H1 (cell line): Measurements from ENCODE around the gene CDKN3. TPM values are rescaled to one million over a fixed set of nuclear protein-coding genes. Genes with fewer than 3 reads are reported as not detected.

Experiments
- CTCF ChIA-PET: fragments of 300-600 bp; sonication (Branson Sonifier 250); formaldehyde crosslinking; loops from one replicate; lab custom pipeline; 2021; ENCODE audit not compliant: partially characterized antibody; lab: Charles Lee
- POLR2A ChIA-PET: fragments of 300-600 bp; sonication (Branson Sonifier 250); formaldehyde crosslinking; loops from one replicate; lab custom pipeline; 2021; ENCODE audit warnings: inconsistent platforms; ENCODE audit not compliant: partially characterized antibody; lab: Charles Lee
- DNase-seq, 2 experiments: peaks; one replicate each; pipeline versions ENCODE4 v3.0.0 to v3.0.0-alpha.2; 2010 to 2022; ENCODE audit warnings: low spot score in 2 of 2, low read depth in 1 of 2, mixed read lengths in 1 of 2
- FAIRE-seq: peaks from 2 replicates; lab custom pipeline; 2011; peaks lifted over from hg19 to GRCh38; lab: Jason Lieb, UNC
- H2AFZ ChIP-seq: 2 replicates; pipeline ENCODE4 v1.8.1; 2012; ENCODE audit warnings: low read length, inconsistent platforms
- H2AK5ac ChIP-seq: 2 replicates; pipeline ENCODE4 v1.6.1; 2013; ENCODE audit warnings: low read depth, low read length
- H2BK120ac ChIP-seq: replicated peaks from 2 replicates; pipeline ENCODE3; 2013; ENCODE audit warnings: low read depth, low read length, inconsistent platforms
- H2BK12ac ChIP-seq: 2 replicates; pipeline ENCODE4 v1.6.1; 2013; ENCODE audit warnings: low read depth, low read length
- H2BK15ac ChIP-seq: 2 replicates; pipeline ENCODE4 v1.6.1; 2013; ENCODE audit warnings: low read length
- H2BK20ac ChIP-seq: 2 replicates; pipeline ENCODE4 v1.6.1; 2013; ENCODE audit warnings: low read length
- H2BK5ac ChIP-seq: 2 replicates; pipeline ENCODE4 v1.6.1; 2013; ENCODE audit warnings: low read depth, low read length
- H3K14ac ChIP-seq: 2 replicates; pipeline ENCODE4 v1.6.1; 2013; ENCODE audit warnings: inconsistent platforms; ENCODE audit not compliant: insufficient read length
- H3K18ac ChIP-seq: 2 replicates; pipeline ENCODE4 v1.6.1; 2013; ENCODE audit warnings: low read length; ENCODE audit errors: extremely low read depth
- H3K23ac ChIP-seq: 2 replicates; pipeline ENCODE4 v1.6.1; 2013; ENCODE audit warnings: inconsistent platforms; ENCODE audit not compliant: insufficient read length
- H3K23me2 ChIP-seq: 2 replicates; pipeline ENCODE4 v1.6.1; 2013; ENCODE audit warnings: low read depth, low read length
- H3K27ac ChIP-seq: 2 replicates; pipeline ENCODE4 v1.6.1; 2011; ENCODE audit warnings: low read depth, low read length, inconsistent platforms
- H3K27me3 ChIP-seq, 4 experiments: replicated peaks in 1 of 4; 1 replicate in 1 of 4; 2 replicates in 3 of 4; pipeline versions ENCODE4 v1.6.1 to v1.8.1; 2011 to 2013; ENCODE audit warnings: low read length in 3 of 4, mild to moderate bottlenecking in 3 of 4, inconsistent platforms in 2 of 4, mixed read lengths in 2 of 4, moderate library complexity in 1 of 4; ENCODE audit not compliant: control insufficient read depth in 3 of 4, insufficient read depth in 3 of 4; ENCODE audit errors: extremely low read depth in 1 of 4
- H3K36me3 ChIP-seq, 4 experiments: 2 replicates each; pipeline versions ENCODE4 v1.6.1 to v1.8.1; 2011 to 2013; ENCODE audit warnings: mild to moderate bottlenecking in 4 of 4, low read length in 3 of 4, moderate library complexity in 2 of 4, control low read depth in 1 of 4, inconsistent platforms in 1 of 4; ENCODE audit not compliant: insufficient read depth in 4 of 4, control insufficient read depth in 2 of 4
- H3K4ac ChIP-seq: replicated peaks from 2 replicates; pipeline ENCODE3; 2013; ENCODE audit warnings: low read length, low read depth, mixed read lengths, inconsistent platforms; ENCODE audit not compliant: insufficient read length
- H3K4me1 ChIP-seq, 4 experiments: replicated peaks in 1 of 4; 1 replicate in 1 of 4; 2 replicates in 3 of 4; pipeline versions ENCODE4 v1.6.1 to v1.8.1; 2011 to 2013; ENCODE audit warnings: low read length in 3 of 4, inconsistent platforms in 2 of 4, mixed read lengths in 1 of 4; ENCODE audit not compliant: insufficient read depth in 4 of 4, control insufficient read depth in 3 of 4
- H3K4me2 ChIP-seq, 2 experiments: 2 replicates each; pipeline versions ENCODE4 v1.6.1 to v1.8.1; 2011 to 2013; ENCODE audit warnings: low read depth in 2 of 2, low read length in 2 of 2, control low read depth in 1 of 2, inconsistent platforms in 1 of 2, mild to moderate bottlenecking in 1 of 2; ENCODE audit not compliant: insufficient read depth in 1 of 2
- H3K4me3 ChIP-seq, 4 experiments: fragments of 200-600, 300-600 bp in 1 of 4; sonication (generic), shearing (Covaris generic), sonication (Bioruptor Twin) in 1 of 4; 2 replicates each; pipeline versions ENCODE4 v1.5.1 to v1.8.1; 2011 to 2016; ENCODE audit warnings: low read length in 4 of 4, low read depth in 3 of 4, control low read depth in 2 of 4, inconsistent platforms in 2 of 4, mild to moderate bottlenecking in 2 of 4, mixed read lengths in 1 of 4, moderate library complexity in 1 of 4; ENCODE audit not compliant: insufficient read depth in 2 of 4; ENCODE audit errors: extremely low read depth in 1 of 4
- H3K56ac ChIP-seq: replicated peaks from 2 replicates; pipeline ENCODE3; 2013; ENCODE audit warnings: low read depth, mild to moderate bottlenecking, mixed read lengths, low read length, inconsistent platforms; ENCODE audit not compliant: insufficient read length
- H3K79me1 ChIP-seq: 2 replicates; pipeline ENCODE4 v1.6.1; 2013; ENCODE audit warnings: low read depth, low read length, control low read depth
- H3K79me2 ChIP-seq, 2 experiments: 2 replicates each; pipeline versions ENCODE4 v1.6.1 to v1.8.1; 2012 to 2013; ENCODE audit warnings: low read length in 2 of 2, mild to moderate bottlenecking in 2 of 2, inconsistent platforms in 1 of 2; ENCODE audit not compliant: insufficient read depth in 2 of 2, control insufficient read depth in 1 of 2
- H3K9ac ChIP-seq, 4 experiments: replicated peaks in 1 of 4; 1 replicate in 1 of 4; 2 replicates in 3 of 4; pipeline versions ENCODE4 v1.6.1 to v1.8.1; 2011 to 2013; ENCODE audit warnings: low read depth in 3 of 4, low read length in 3 of 4, control low read depth in 2 of 4, mild to moderate bottlenecking in 2 of 4, moderate library complexity in 2 of 4, inconsistent platforms in 1 of 4; ENCODE audit errors: extremely low read depth in 1 of 4
- H3K9me3 ChIP-seq, 2 experiments: 2 replicates each; pipeline versions ENCODE4 v1.6.1 to v1.8.1; 2012 to 2013; ENCODE audit warnings: mild to moderate bottlenecking in 2 of 2, moderate library complexity in 2 of 2, control low read depth in 1 of 2, inconsistent platforms in 1 of 2, low read depth in 1 of 2, low read length in 1 of 2, mixed read lengths in 1 of 2; ENCODE audit not compliant: insufficient read depth in 2 of 2
- H4K20me1 ChIP-seq, 2 experiments: replicated peaks in 1 of 2; 2 replicates each; pipeline versions ENCODE3 to v1.8.1; 2011 to 2013; ENCODE audit warnings: inconsistent platforms in 2 of 2, low read length in 2 of 2, mild to moderate bottlenecking in 1 of 2; ENCODE audit not compliant: insufficient read depth in 2 of 2, control insufficient read depth in 1 of 2
- H4K5ac ChIP-seq: 2 replicates; pipeline ENCODE4 v1.6.1; 2013; ENCODE audit warnings: low read length, low read depth, mixed read lengths, inconsistent platforms; ENCODE audit not compliant: insufficient read length
- H4K8ac ChIP-seq: 2 replicates; pipeline ENCODE4 v1.8.0; 2013; ENCODE audit warnings: mild to moderate bottlenecking, moderate library complexity, low read length, inconsistent platforms; ENCODE audit not compliant: insufficient read depth; ENCODE audit errors: extremely low read depth
- H4K91ac ChIP-seq: replicated peaks from 2 replicates; pipeline ENCODE3; 2013; ENCODE audit warnings: low read length, mixed read lengths, inconsistent platforms; ENCODE audit not compliant: insufficient read length
- BRCA1 ChIP-seq: IDR thresholded peaks from 2 replicates; pipeline ENCODE4 v1.6.1; 2012; ENCODE audit warnings: low read depth, low read length, improper control_type of control experiment
- CTBP2 ChIP-seq: IDR thresholded peaks from 2 replicates; pipeline ENCODE4 v1.7.0; 2011; ENCODE audit warnings: borderline replicate concordance, mild to moderate bottlenecking, moderate library complexity, mixed read lengths, low read length; ENCODE audit not compliant: insufficient read depth, insufficient read length
- GABPA ChIP-seq: IDR thresholded peaks from 2 replicates; pipeline ENCODE4 v1.6.1; 2011; ENCODE audit warnings: mild to moderate bottlenecking, low read length, moderate library complexity, borderline replicate concordance; ENCODE audit not compliant: insufficient read depth
- HDAC6 ChIP-seq: IDR thresholded peaks from one replicate; pipeline ENCODE4 v1.7.1; 2012; ENCODE audit warnings: low read depth, mild to moderate bottlenecking, inconsistent platforms, low read length, moderate library complexity
- JUND ChIP-seq: IDR thresholded peaks from 2 replicates; pipeline ENCODE4 v1.6.1; 2011; ENCODE audit warnings: mild to moderate bottlenecking, improper control_type of control experiment, low read length
- KDM4A ChIP-seq: IDR thresholded peaks from one replicate; pipeline ENCODE4 v1.7.1; 2012; ENCODE audit warnings: low read depth, mild to moderate bottlenecking, moderate library complexity, low read length, inconsistent platforms; ENCODE audit not compliant: severe bottlenecking
- MAFK ChIP-seq: IDR thresholded peaks from 2 replicates; pipeline ENCODE4 v1.6.1; 2012; ENCODE audit warnings: low read depth, mild to moderate bottlenecking, improper control_type of control experiment, low read length
- POLR2A ChIP-seq, 2 experiments: IDR thresholded peaks; 1 replicate in 1 of 2; 2 replicates in 1 of 2; pipeline ENCODE4 v1.6.1; 2011; ENCODE audit warnings: low read depth in 2 of 2, low read length in 2 of 2, mild to moderate bottlenecking in 2 of 2; ENCODE audit errors: control extremely low read depth in 1 of 2
- POLR2AphosphoS5 ChIP-seq: IDR thresholded peaks from 2 replicates; pipeline ENCODE4 v1.6.1; 2011; ENCODE audit warnings: low read depth, low read length
- SAP30 ChIP-seq: fragments of 300-600 bp; sonication (generic); IDR thresholded peaks from 2 replicates; pipeline ENCODE4 v1.7.1; 2012; ENCODE audit warnings: low read length, moderate library complexity, mild to moderate bottlenecking, inconsistent platforms; ENCODE audit not compliant: insufficient read depth, insufficient replicate concordance
- SRF ChIP-seq: IDR thresholded peaks from 2 replicates; pipeline ENCODE4 v1.6.1; 2011; ENCODE audit warnings: mild to moderate bottlenecking, low read depth, low read length, moderate library complexity
- WGBS, 2 experiments: shearing (Covaris generic) in 1 of 2; methylation state at CpG; one replicate each; pipeline versions ENCODE4 v1.1.6 to v1.1.7; 2013 to 2015; ENCODE audit warnings: low lambda C conversion rate in 2 of 2, mixed read lengths in 2 of 2, inconsistent platforms in 1 of 2, low coverage in 1 of 2, missing lambda C conversion rate in 1 of 2; ENCODE audit not compliant: insufficient replicate concordance in 2 of 2, insufficient coverage in 1 of 2, insufficient read length in 1 of 2; ENCODE audit errors: extremely low coverage in 1 of 2, missing lambda C conversion rate in 1 of 2; 5-methylcytosine and 5-hydroxymethylcytosine counted together
- polyA plus RNA-seq, 7 experiments: library from polyadenylated mRNA; depleted of rRNA in 3 of 7; stranded (reverse) in 5 of 7; unstranded in 2 of 7; fragments of >200 nt in 5 of 7; fragments of 200-250 nt in 2 of 7; gene quantifications; 1 replicate in 5 of 7; 2 replicates in 1 of 7; 4 replicates in 1 of 7; pipeline versions ENCODE4 v1.2.1 to v1.2.3, GENCODE V29; 2011 to 2013; ENCODE audit warnings: missing spikeins in 2 of 7, mixed read lengths in 2 of 7
- total RNA-seq: library from RNA; stranded (reverse); fragmentation: NEBNext Ultra II Directional; extraction: Animal tissue kit (Norgen Biotek cat#: 25700); gene quantifications from 2 replicates; pipeline ENCODE4 v1.2.1, GENCODE V29; 2021

Gene CDKN3
- total and polyA plus RNA-seq, 2 of the 8 experiments (the other 6 are each of a cell fraction or from before 2014, with no cell fraction given), result 43.5 to 48.3 TPM

- H4K20me1 ChIP-seq, result no peaks in the 10 kb centered on the region
- H3K23me2 ChIP-seq, result peaks cover 11% of the 10 kb centered on the region; the same call in 1 of the 2 replicates
- no peak overlapping the region for H2BK20ac ChIP-seq
- H2BK15ac ChIP-seq, result no peak overlapping the region
- H3K4ac ChIP-seq, result no peak overlapping the region
- no peaks in the 10 kb centered on the region for H3K79me2 ChIP-seq
- no peak overlapping the region for H2BK5ac ChIP-seq
- ChIA-PET CTCF (interaction anchor here (0.9 to 5.3 kb wide), 7 partner anchors 8 to 47 kb away, joined by 3 to 26 read pairs (median 5); no protein-coding TSS in a partner anchor), POLR2A (interaction anchor here (0.6 to 3.7 kb wide), 3 partner anchors 29 to 55 kb away, joined by 3 to 25 read pairs (median 15); no protein-coding TSS in a partner anchor)
- DNase-seq, result no peak
- H3K9me3 ChIP-seq, result no peaks in the 10 kb centered on the region
- no peak overlapping the region for H4K8ac ChIP-seq
- H3K4me3 ChIP-seq, result no peak overlapping the region
- 88% methylated on average over 2 of the region's 2 CpGs; no CpG with 5 or more reads in 1 of the 2 experiments for WGBS, 2 experiments
- H3K23ac ChIP-seq, result no peak overlapping the region
- no peak for FAIRE-seq
- H4K91ac ChIP-seq, result no peak overlapping the region
- H2BK120ac ChIP-seq, result no peak overlapping the region
- H3K79me1 ChIP-seq, result no peaks in the 10 kb centered on the region; the same call in 1 of the 2 replicates
- no peak overlapping the region for H3K9ac ChIP-seq
- peaks cover 0 to 7% (median 3%) of the 10 kb centered on the region in 4 experiments; a peak in 3 of 7 replicates for H3K27me3 ChIP-seq
- no peak overlapping the region for H3K18ac ChIP-seq
- H3K27ac ChIP-seq, result no peak overlapping the region
- peaks cover 0 to 2% (median 0%) of the 10 kb centered on the region in 4 experiments; a peak in 1 of 8 replicates for H3K36me3 ChIP-seq
- no peak overlapping the region for H4K5ac ChIP-seq
- no peak overlapping the region; a peak in 1 of 4 replicates for H3K4me2 ChIP-seq
- H3K56ac ChIP-seq, result no peak overlapping the region
- peaks cover 0 to 3% (median 1%) of the 10 kb centered on the region in 4 experiments; a peak in 2 of 7 replicates for H3K4me1 ChIP-seq
- H2AFZ ChIP-seq, result no peak overlapping the region
- no peak overlapping the region for H2BK12ac ChIP-seq
- H3K14ac ChIP-seq, result no peak overlapping the region
- no peak overlapping the region for H2AK5ac ChIP-seq
- no peak for TF ChIP-seq SAP30
- TF ChIP-seq HDAC6, result no peak
- no peak for TF ChIP-seq POLR2A (IDR thresholded peaks at IDR 0.05; ENCODE audit: control extremely low read depth in 1 of 2, low read depth in 2 of 2, low read length in 2 of 2)
- TF ChIP-seq GABPA, result no peak
- TF ChIP-seq JUND, result no peak
- no peak for TF ChIP-seq BRCA1
- TF ChIP-seq POLR2AphosphoS5, result no peak
- no peak for TF ChIP-seq KDM4A
- no peak for TF ChIP-seq CTBP2
- TF ChIP-seq MAFK, result no peak
- TF ChIP-seq SRF, result no peak
These were observed 1.1 kb upstream of the CDKN3 start for GRCh38 chr14:54395716-54396115.
